HG03439 (cell line): ENCODE results near the gene BRAP.
"Not testable (repeated sequence)": the region's sequence is repeated elsewhere in the genome, so short reads cannot be mapped to it uniquely, and the experiment has no call there.

ENCODE experiments used
- ATAC-seq: cut with Tn5 transposase; IDR thresholded peaks from one replicate; pipeline ENCODE4 v1.9.1; 2021; ENCODE audit warnings: mild to moderate bottlenecking, moderate library complexity; ENCODE audit not compliant: unreplicated experiment

The BRAP gene

GRCh38 chr12:111684485-111685198 lies 1.1 kb downstream of the BRAP start:
- not testable (repeated sequence) for ATAC-seq

GRCh38 chr12:111677186-111677585 lies 8.6 kb downstream of the BRAP start:
- ATAC-seq: no peak

- ATAC-seq: no peak
Measured at GRCh38 chr12:111673503-111673902, 12.3 kb downstream of the BRAP start.

GRCh38 chr12:111672822-111673381 lies 12.9 kb downstream of the BRAP start:
- ATAC-seq: no peak

GRCh38 chr12:111664961-111665865 lies 20.5 kb downstream of the BRAP start:
- ATAC-seq: no peak

- ATAC-seq: no peak
Measured at GRCh38 chr12:111664499-111664898, 21.3 kb downstream of the BRAP start.

GRCh38 chr12:111656016-111656415 lies 29.7 kb downstream of the BRAP start:
- ATAC-seq: no peak

GRCh38 chr12:111655356-111655755 lies 30.4 kb downstream of the BRAP start:
- ATAC-seq: no peak

- ATAC-seq: no peak
Measured at GRCh38 chr12:111653596-111653995, 32.2 kb downstream of the BRAP start.

GRCh38 chr12:111652530-111652929 lies 33.2 kb downstream of the BRAP start:
- ATAC-seq: not testable (repeated sequence)

- no peak for ATAC-seq
Measured at GRCh38 chr12:111650912-111651311, 34.8 kb downstream of the BRAP start.

GRCh38 chr12:111645433-111645832 lies 40.3 kb downstream of the BRAP start:
- ATAC-seq: no peak

- no peak for ATAC-seq
Measured at GRCh38 chr12:111643427-111643826, 42.3 kb downstream of the BRAP start.

GRCh38 chr12:111642681-111643426 lies 42.9 kb downstream of the BRAP start:
- ATAC-seq: no peak

- ATAC-seq: no peak
Measured at GRCh38 chr12:111640506-111640905, 45.2 kb downstream of the BRAP start.

GRCh38 chr12:111638556-111638955 lies 47.2 kb downstream of the BRAP start:
- ATAC-seq: no peak

GRCh38 chr12:111636209-111636945 lies 49.4 kb downstream of the BRAP start:
- ATAC-seq: no peak

- ATAC-seq: no peak
Measured at GRCh38 chr12:111635524-111635923, 50.2 kb downstream of the BRAP start.

- no peak for ATAC-seq
Measured at GRCh38 chr12:111628505-111629260, 57.1 kb downstream of the BRAP start.

- no peak for ATAC-seq
Measured at GRCh38 chr12:111626230-111626629, 59.5 kb downstream of the BRAP start.
